Muscle layer of duodenum (tissue), 2 donors: ENCODE measurements around the gene PKD2L1.
"Not testable (repeated sequence)": the region's sequence is repeated elsewhere in the genome, so short reads cannot be mapped to it uniquely, and the experiment has no call there.

ENCODE experiments used
- H3K27ac ChIP-seq: one replicate; pipeline ENCODE4 v1.7.0; 2013; ENCODE audit warnings: mild to moderate bottlenecking, low read length
- H3K27me3 ChIP-seq: one replicate; pipeline ENCODE4 v1.7.0; 2013; ENCODE audit warnings: low read depth, mild to moderate bottlenecking, control low read depth, low read length
- H3K36me3 ChIP-seq, 2 donors: one replicate each; pipeline ENCODE4 v1.7.0; 2013; ENCODE audit warnings: low read length in 2 of 2, control low read depth in 1 of 2, mild to moderate bottlenecking in 1 of 2; ENCODE audit not compliant: insufficient read depth in 2 of 2, control insufficient read depth in 1 of 2
- H3K4me1 ChIP-seq, 2 donors: one replicate each; pipeline ENCODE4 v1.7.0; 2013; ENCODE audit warnings: low read length in 2 of 2, mild to moderate bottlenecking in 2 of 2, control low read depth in 1 of 2, moderate library complexity in 1 of 2; ENCODE audit not compliant: insufficient read depth in 2 of 2, control insufficient read depth in 1 of 2
- H3K4me3 ChIP-seq, 2 donors: one replicate each; pipeline ENCODE4 v1.7.0; 2013; ENCODE audit warnings: low read length in 2 of 2, low read depth in 1 of 2, mild to moderate bottlenecking in 1 of 2
- H3K9me3 ChIP-seq, 2 donors: one replicate each; pipeline ENCODE4 v1.7.0; 2013; ENCODE audit warnings: low read length in 2 of 2, control low read depth in 1 of 2, mild to moderate bottlenecking in 1 of 2; ENCODE audit not compliant: control insufficient read depth in 1 of 2
- donor health status: healthy.

Gene PKD2L1

GRCh38 chr10:100325158-100325557 lies 4.9 kb downstream of the PKD2L1 start:
- Histone ChIP-seq H3K4me3 (no peak overlapping the region), H3K27ac (no peak overlapping the region), H3K36me3 (no peaks in the 10 kb centered on the region), H3K9me3 (no peaks in the 10 kb centered on the region), H3K4me1 (peaks cover 0 to 4% of the 10 kb centered on the region in 2 donors), H3K27me3 (no peaks in the 10 kb centered on the region)

DNA sequence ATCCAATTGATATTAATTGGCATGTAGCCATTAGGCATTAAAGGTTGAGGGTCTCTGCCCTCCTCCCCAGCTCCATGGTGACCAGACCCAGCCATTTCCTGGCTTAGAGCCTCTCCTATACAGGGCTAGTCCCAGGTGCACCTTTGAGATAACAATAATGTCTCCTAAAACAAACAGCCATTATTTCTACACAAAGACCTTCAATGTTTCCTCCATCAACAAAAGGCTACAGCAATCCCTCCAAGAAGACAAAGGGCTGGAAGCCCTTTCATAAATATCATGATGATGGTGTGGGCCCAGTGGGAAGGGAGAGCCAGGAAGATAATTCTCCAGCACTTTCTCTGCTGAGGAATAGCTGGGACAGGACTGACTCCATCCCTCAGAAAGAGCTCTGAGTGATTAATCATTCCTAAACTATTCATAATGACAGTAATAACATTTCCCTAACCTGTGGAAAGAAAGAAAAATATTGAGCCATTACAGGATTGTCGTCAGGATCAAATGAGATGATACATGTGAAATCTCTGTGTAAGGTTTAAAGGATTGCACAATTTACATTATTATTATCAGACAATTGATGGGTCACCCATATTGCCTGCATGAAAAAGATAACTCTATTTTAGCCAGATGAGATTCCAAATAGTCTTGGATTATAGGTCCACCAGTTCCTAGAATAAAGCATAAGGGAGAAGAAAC lies 10.2 kb downstream of the PKD2L1 start:
- no peaks in the 10 kb centered on the region for H3K4me1 ChIP-seq

DNA sequence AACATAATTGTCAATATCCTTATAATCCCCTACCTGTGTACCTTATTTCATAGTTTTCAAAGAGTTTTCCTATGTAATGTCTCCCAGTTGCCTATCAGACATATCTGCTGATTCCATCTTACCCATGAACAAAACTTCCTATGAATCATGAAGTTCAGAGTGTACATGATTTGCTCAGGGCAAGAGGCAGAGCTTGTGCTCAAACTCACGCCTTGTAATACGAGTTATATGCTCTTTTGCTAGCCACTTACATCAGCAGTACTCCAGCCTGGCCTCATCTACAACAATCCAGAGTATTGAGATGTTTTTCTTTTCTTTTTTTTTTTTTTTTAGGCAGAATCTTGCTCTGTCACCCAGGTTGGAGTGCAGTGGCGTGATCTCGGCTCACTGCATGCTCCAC lies 11.8 kb downstream of the PKD2L1 start:
- Histone ChIP-seq H3K4me1 (no peaks in the 10 kb centered on the region), H3K27me3 (peaks cover 3% of the 10 kb centered on the region), H3K36me3 (no peaks in the 10 kb centered on the region), H3K4me3 (no peak overlapping the region), H3K9me3 (no peaks in the 10 kb centered on the region), H3K27ac (no peak overlapping the region)

More for the DNA sequence above, 10.2 kb downstream of the PKD2L1 start:
- Histone ChIP-seq H3K9me3 (no peaks in the 10 kb centered on the region), H3K27me3 (peaks cover 3% of the 10 kb centered on the region), H3K36me3 (no peaks in the 10 kb centered on the region), H3K27ac (no peak overlapping the region), H3K4me3 (no peak overlapping the region)

- Histone ChIP-seq H3K27me3 (peaks cover 3% of the 10 kb centered on the region), H3K9me3 (no peaks in the 10 kb centered on the region), H3K27ac (no peak overlapping the region), H3K36me3 (no peaks in the 10 kb centered on the region), H3K4me3 (no peak overlapping the region), H3K4me1 (peaks cover 0 to 3% of the 10 kb centered on the region in 2 donors)
Observed at GRCh38 chr10:100315615-100316014, 14.4 kb downstream of the PKD2L1 start.

GRCh38 chr10:100311298-100311697 lies 18.7 kb downstream of the PKD2L1 start:
- H3K27me3 ChIP-seq = no peaks in the 10 kb centered on the region
- H3K4me1 ChIP-seq = peaks cover 0 to 3% of the 10 kb centered on the region in 2 donors
- H3K36me3 ChIP-seq = no peaks in the 10 kb centered on the region
- H3K4me3 ChIP-seq = no peak overlapping the region
- H3K9me3 ChIP-seq = no peaks in the 10 kb centered on the region
- H3K27ac ChIP-seq = no peak overlapping the region

DNA sequence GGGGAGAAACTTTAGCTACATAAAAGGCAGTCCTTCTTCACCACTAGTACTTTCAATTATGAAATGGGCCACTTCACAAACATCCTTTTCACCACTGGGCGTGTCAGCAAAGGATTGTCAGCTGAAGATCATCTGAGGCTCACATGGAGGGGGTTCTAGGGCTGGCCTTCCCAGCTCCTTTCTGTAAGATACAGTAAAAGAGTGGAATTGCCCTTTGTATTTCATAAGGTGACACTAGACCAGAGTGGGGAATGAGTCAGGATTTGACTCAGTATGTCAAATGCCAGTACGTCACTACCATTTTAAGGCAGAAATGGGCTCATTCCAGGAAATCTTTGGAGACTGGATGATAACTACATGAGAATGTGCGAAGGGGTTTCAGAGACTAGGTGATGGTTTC lies 22.3 kb downstream of the PKD2L1 start:
- no peak overlapping the region for H3K4me3 ChIP-seq

DNA sequence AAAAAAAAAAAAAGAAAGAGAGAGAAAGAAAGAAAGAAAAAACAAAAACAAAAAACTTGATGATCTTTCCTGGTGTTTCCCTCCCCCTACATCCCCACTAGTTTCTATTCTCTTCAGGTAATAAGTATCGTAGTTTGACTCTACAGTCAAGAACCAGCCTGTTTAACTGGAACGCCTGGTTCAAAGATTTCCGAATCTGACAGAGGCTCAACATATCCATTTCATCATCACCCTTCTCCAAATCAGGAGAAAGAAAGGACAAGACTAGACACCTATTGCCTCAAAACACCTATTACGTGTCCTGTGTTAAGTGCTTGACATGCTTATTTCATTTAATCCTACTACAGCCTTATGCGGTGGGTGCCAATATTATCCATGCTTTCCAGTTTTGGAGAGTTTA lies 23.2 kb downstream of the PKD2L1 start:
- H3K27me3 ChIP-seq = no peaks in the 10 kb centered on the region
- no peak overlapping the region for H3K4me3 ChIP-seq
- peaks cover 2 to 3% of the 10 kb centered on the region in 2 donors for H3K4me1 ChIP-seq
- no peaks in the 10 kb centered on the region for H3K9me3 ChIP-seq
- H3K27ac ChIP-seq = no peak overlapping the region
- no peaks in the 10 kb centered on the region for H3K36me3 ChIP-seq

More for the DNA sequence above, 22.3 kb downstream of the PKD2L1 start:
- H3K4me1 ChIP-seq = peaks cover 3% of the 10 kb centered on the region in 2 donors
- H3K27me3 ChIP-seq = no peaks in the 10 kb centered on the region
- H3K36me3 ChIP-seq = no peaks in the 10 kb centered on the region
- H3K9me3 ChIP-seq = no peaks in the 10 kb centered on the region
- no peak overlapping the region for H3K27ac ChIP-seq

DNA sequence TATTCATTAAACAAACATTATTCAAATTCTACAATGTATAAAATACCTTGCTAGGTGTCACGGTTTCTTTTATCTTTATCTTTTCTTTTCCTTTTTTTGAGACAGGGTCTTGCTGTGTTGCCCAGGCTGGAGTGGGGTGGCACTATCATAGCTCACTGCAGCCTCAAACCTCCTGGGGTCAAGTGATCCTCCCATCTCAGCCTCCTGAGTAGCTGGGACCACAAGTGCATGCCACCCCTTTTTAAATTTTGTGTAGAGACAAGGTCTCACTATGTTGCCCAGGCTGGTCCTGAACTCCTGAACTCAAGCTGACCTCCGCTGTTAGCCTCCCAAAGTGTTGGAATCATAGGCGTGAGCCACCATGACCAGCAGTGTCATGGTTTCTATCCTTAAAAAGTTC lies 25.6 kb downstream of the PKD2L1 start:
- Histone ChIP-seq H3K27me3 (no peaks in the 10 kb centered on the region), H3K27ac (no peak overlapping the region), H3K36me3 (no peaks in the 10 kb centered on the region), H3K4me3 (no peak overlapping the region), H3K4me1 (peaks cover 0 to 3% of the 10 kb centered on the region in 2 donors), H3K9me3 (no peaks in the 10 kb centered on the region)

DNA sequence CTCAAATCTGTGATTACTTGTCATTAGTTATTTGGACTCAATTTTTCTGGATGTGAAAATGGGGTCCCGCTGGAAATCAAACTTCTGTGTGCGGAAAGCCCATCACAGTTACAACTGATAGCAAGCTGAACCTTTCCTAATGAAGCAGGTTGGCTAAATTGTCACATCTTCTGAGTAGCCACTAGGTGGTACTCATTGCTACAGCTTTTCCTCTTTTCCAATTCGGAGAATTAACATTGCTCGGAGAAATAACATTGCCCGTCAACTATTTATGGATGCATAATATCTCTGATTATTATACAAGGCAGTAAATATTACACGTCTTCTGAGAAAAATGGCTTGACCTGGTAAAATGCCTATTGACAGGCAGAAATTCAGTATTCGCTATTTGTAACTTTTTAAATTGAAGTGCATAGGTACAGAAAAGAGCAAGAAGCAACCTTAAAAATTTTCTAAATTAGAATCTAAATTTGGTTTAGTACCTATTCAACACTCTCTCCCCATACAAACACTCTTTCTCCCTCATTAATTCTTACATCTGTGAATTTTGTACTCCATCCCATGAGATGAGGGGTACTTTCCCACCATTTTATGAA lies 26.2 kb downstream of the PKD2L1 start:
- H3K4me3 ChIP-seq = no peak overlapping the region
- H3K27me3 ChIP-seq = no peaks in the 10 kb centered on the region
- no peak overlapping the region for H3K27ac ChIP-seq

DNA sequence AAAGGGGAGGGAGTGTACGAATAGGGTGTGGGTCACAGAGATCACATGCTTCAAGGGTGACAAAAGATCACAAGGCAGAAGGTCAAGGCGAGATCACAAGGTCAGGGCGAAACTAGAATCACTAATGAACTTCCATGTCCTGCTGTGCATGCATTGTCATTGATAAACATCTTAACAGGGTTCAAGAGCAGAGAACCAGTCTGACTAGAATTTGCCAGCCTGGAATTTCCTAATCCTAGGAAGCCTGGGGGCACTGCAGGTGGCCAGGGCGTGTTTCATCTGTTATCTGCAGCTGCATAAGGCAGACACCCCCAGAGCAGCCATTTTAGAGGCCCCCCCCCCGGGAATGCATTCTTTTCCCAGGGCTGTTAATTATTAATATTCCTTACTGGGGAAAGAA lies 28.9 kb downstream of the PKD2L1 start:
- not testable (repeated sequence) for H3K27ac ChIP-seq, H3K4me1 ChIP-seq, H3K36me3 ChIP-seq, H3K27me3 ChIP-seq, H3K9me3 ChIP-seq, H3K4me3 ChIP-seq

More for the DNA sequence above, 26.2 kb downstream of the PKD2L1 start:
- Histone ChIP-seq H3K4me1 (peaks cover 0 to 3% of the 10 kb centered on the region in 2 donors), H3K9me3 (no peaks in the 10 kb centered on the region), H3K36me3 (no peaks in the 10 kb centered on the region)

GRCh38 chr10:100297242-100297641 lies 32.8 kb downstream of the PKD2L1 start:
- Histone ChIP-seq H3K36me3 (no peaks in the 10 kb centered on the region), H3K4me3 (no peak overlapping the region), H3K27me3 (peaks cover 5% of the 10 kb centered on the region), H3K27ac (no peak overlapping the region), H3K9me3 (no peaks in the 10 kb centered on the region), H3K4me1 (no peaks in the 10 kb centered on the region)

GRCh38 chr10:100293066-100293465 lies 37.0 kb downstream of the PKD2L1 start:
- Histone ChIP-seq H3K4me3 (no peak overlapping the region), H3K36me3 (no peaks in the 10 kb centered on the region), H3K27me3 (peaks cover 5% of the 10 kb centered on the region), H3K4me1 (no peaks in the 10 kb centered on the region), H3K9me3 (no peaks in the 10 kb centered on the region), H3K27ac (no peak overlapping the region)
